GM18508 (cell line): Measurements from ENCODE around the gene KRT31.
"Not testable (repeated sequence)": the region's sequence is repeated elsewhere in the genome, so short reads cannot be mapped to it uniquely, and the experiment has no call there.

Experiments
- ATAC-seq: cut with Tn5 transposase; IDR thresholded peaks from one replicate; pipeline ENCODE4 v1.9.1; 2021; ENCODE audit warnings: moderate number of reproducible peaks; ENCODE audit not compliant: insufficient read depth, unreplicated experiment

KRT31 gene

DNA sequence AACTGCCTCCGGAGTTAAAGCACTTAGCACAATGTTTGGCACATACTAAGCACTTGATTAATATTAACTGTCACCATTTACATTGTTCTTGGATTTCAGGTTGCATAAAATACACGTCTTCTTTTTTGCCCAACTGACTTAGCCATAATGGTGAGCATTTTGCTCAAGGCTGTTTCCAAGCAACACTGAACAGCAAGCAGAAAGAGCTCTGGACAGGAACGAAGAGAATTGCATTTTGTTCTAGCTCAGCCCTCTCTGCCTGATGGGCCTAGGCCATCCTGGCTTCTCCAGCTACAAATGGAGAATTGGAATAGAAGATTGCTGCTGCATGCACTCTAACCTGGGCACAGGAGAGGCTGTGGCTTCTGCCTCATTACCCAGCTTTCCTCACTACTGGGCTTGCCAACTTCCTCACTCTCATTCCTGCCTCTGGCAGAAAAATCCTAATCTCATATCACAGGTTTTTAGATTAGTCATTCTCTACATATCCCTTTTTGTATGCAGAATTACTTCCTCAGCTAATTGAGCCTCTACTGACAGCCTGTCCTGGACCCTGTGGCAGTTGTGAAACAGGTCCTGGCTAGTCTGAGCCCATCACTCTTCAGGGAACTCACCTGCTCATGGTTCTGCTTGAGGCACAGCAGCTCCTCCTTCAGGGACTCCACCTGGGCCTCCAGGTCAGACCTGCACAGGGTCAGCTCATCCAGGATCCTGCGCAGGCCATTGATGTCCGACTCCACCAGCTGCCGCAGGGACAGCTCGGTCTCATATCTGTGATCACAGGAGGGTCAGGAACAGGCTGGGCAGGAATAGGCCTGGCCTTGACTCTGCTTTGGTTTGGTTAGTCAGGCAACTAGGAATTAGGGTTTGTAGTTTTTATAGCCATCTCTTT, 49.3 kb downstream of the KRT31 start:
- ATAC-seq, result no peak

DNA sequence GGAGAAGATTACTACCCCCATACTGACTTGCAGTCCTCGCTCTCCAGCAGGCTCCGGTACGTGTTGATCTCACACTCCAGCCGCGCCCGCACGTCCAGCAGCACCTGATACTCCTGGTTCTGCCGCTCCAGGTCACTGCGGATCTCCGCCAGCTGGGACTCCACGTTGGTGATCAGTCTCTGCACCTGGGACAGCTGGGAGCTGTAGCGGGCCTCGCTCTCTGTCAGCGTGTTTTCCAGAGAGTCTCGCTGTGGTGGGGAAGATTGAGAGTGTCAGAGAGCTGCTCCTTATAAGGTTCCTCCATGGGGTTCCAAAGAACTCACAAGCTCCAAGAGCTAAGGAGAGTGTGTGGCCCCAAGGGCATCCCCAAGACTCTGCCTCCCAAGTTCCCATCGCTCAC, 51.0 kb downstream of the KRT31 start:
- not testable (repeated sequence) for ATAC-seq

DNA sequence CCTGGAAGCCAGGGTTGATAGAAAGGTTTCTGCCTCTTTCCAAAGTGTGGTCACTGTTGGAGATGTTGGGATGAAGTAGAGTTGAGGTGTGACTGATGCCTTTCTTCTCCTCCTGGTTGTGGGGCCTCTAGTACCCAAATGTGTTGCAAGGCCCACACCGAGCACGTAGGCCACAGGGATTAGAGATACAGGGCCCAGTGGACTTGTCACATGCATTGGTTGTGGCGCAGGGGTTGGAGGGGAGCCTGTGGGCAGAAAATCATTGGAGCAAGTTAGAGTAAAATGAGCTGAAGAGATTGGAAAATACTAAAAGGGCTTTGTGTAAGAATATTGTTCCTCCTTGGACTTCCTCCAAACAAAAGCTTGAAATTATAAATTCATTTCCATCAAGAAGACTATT, 51.4 kb downstream of the KRT31 start:
- ATAC-seq, result no peak
